SK-N-MC (cell line): ENCODE data around the gene DCHS2.

Experiments used
- EZH2 ChIP-seq: fragments of 200-600 bp; sonication (generic); IDR thresholded peaks from one replicate; pipeline ENCODE4 v1.6.1; 2017; ENCODE audit warnings: antibody characterized with exemption
- POLR2AphosphoS5 ChIP-seq: IDR thresholded peaks from 2 replicates; pipeline ENCODE4 v1.6.1; 2012; ENCODE audit warnings: mild to moderate bottlenecking, low read depth, low read length, borderline replicate concordance

GRCh38 chr4:154304679-154305078, 186.9 kb downstream of the DCHS2 start:
- no peak for TF ChIP-seq EZH2
- TF ChIP-seq POLR2AphosphoS5, result no peak
